ENCODE data around the gene CUX1. TPM values are rescaled to one million over a fixed set of nuclear protein-coding genes. Genes with fewer than 3 reads are reported as not detected.
"Not testable (repeated sequence)": the region's sequence is repeated elsewhere in the genome, so short reads cannot be mapped to it uniquely, and the experiment has no call there.

The CUX1 gene
- total RNA-seq, 1 experiment from 2014 or later = 49.8 TPM

- Histone ChIP-seq H3K27me3 (replicated peaks) (no peaks in the 10 kb centered on the region), H3K27ac (peak overlapping the region; percentile 85), H3K9me3 (replicated peaks) (no peaks in the 10 kb centered on the region), H3K4me1 (replicated peaks) (peaks cover 35% of the 10 kb centered on the region), H3K36me3 (peaks cover 33% of the 10 kb centered on the region), H3K4me3 (no peak overlapping the region)
- DNase-seq (ENCODE audit: low read depth in 1 of 2, low spot score in 2 of 2) = peak; percentile 82 to 89
These were observed 300.3 kb downstream of the CUX1 start for GRCh38 chr7:102117743-102118142.

GRCh38 chr7:102119213-102119651 is 301.8 kb downstream of the CUX1 start:
- H3K27me3 ChIP-seq (replicated peaks) = no peaks in the 10 kb centered on the region
- H3K4me1 ChIP-seq (replicated peaks) = peaks cover 36% of the 10 kb centered on the region
- H3K27ac ChIP-seq = no peak overlapping the region; the same call in 1 of the 2 replicates
- no peaks in the 10 kb centered on the region for H3K9me3 ChIP-seq (replicated peaks)
- H3K4me3 ChIP-seq = no peak overlapping the region
- DNase-seq (ENCODE audit: low read depth in 1 of 2, low spot score in 2 of 2) = no peak
- H3K36me3 ChIP-seq = peaks cover 30% of the 10 kb centered on the region

GRCh38 chr7:102119925-102120324 is 302.5 kb downstream of the CUX1 start:
- H3K9me3 ChIP-seq (replicated peaks) = no peaks in the 10 kb centered on the region
- no peaks in the 10 kb centered on the region for H3K27me3 ChIP-seq (replicated peaks)
- peaks cover 39% of the 10 kb centered on the region for H3K4me1 ChIP-seq (replicated peaks)
- no peak for DNase-seq (ENCODE audit: low read depth in 1 of 2, low spot score in 2 of 2)
- no peak overlapping the region for H3K4me3 ChIP-seq
- peaks cover 31% of the 10 kb centered on the region for H3K36me3 ChIP-seq
- H3K27ac ChIP-seq = no peak overlapping the region

GRCh38 chr7:102120666-102121195 is 303.3 kb downstream of the CUX1 start:
- peaks cover 23% of the 10 kb centered on the region for H3K36me3 ChIP-seq
- H3K27me3 ChIP-seq (replicated peaks) = no peaks in the 10 kb centered on the region

GRCh38 chr7:102122026-102122425 is 304.6 kb downstream of the CUX1 start:
- peak overlapping the region; percentile 67 for H3K27ac ChIP-seq
- peaks cover 42% of the 10 kb centered on the region for H3K4me1 ChIP-seq (replicated peaks)
- DNase-seq (ENCODE audit: low read depth in 1 of 2, low spot score in 2 of 2) = peak in 1 of 2 experiments; percentile 53
- H3K27me3 ChIP-seq (replicated peaks) = no peaks in the 10 kb centered on the region
- no peak overlapping the region for H3K4me3 ChIP-seq
- H3K36me3 ChIP-seq = peaks cover 15% of the 10 kb centered on the region
- H3K9me3 ChIP-seq (replicated peaks) = no peaks in the 10 kb centered on the region

More at GRCh38 chr7:102120666-102121195, 303.3 kb downstream of the CUX1 start:
- Histone ChIP-seq H3K4me3 (no peak overlapping the region), H3K9me3 (replicated peaks) (no peaks in the 10 kb centered on the region), H3K4me1 (replicated peaks) (peaks cover 45% of the 10 kb centered on the region), H3K27ac (no peak overlapping the region)
- no peak for DNase-seq (ENCODE audit: low read depth in 1 of 2, low spot score in 2 of 2)

GRCh38 chr7:102125127-102125596 is 307.7 kb downstream of the CUX1 start:
- Histone ChIP-seq H3K36me3 (peaks cover 5% of the 10 kb centered on the region; the same call in 1 of the 2 replicates), H3K27ac (peak overlapping the region; percentile 80), H3K27me3 (replicated peaks) (no peaks in the 10 kb centered on the region), H3K4me1 (replicated peaks) (peaks cover 24% of the 10 kb centered on the region), H3K9me3 (replicated peaks) (no peaks in the 10 kb centered on the region), H3K4me3 (no peak overlapping the region)
- peak; percentile 88 to 91 for DNase-seq (ENCODE audit: low read depth in 1 of 2, low spot score in 2 of 2)

GRCh38 chr7:102128303-102128702 is 310.9 kb downstream of the CUX1 start:
- no peak overlapping the region for H3K4me3 ChIP-seq
- no peak overlapping the region for H3K27ac ChIP-seq
- H3K4me1 ChIP-seq (replicated peaks) = peaks cover 9% of the 10 kb centered on the region
- no peak for DNase-seq (ENCODE audit: low read depth in 1 of 2, low spot score in 2 of 2)
- H3K27me3 ChIP-seq (replicated peaks) = no peaks in the 10 kb centered on the region
- H3K36me3 ChIP-seq = peaks cover 5% of the 10 kb centered on the region; the same call in 1 of the 2 replicates
- H3K9me3 ChIP-seq (replicated peaks) = no peaks in the 10 kb centered on the region

- Histone ChIP-seq H3K27ac (no peak overlapping the region), H3K4me3 (no peak overlapping the region), H3K9me3 (replicated peaks) (no peaks in the 10 kb centered on the region), H3K36me3 (peaks cover 2% of the 10 kb centered on the region; the same call in 1 of the 2 replicates), H3K4me1 (replicated peaks) (peaks cover 7% of the 10 kb centered on the region), H3K27me3 (replicated peaks) (no peaks in the 10 kb centered on the region)
- DNase-seq (ENCODE audit: low read depth in 1 of 2, low spot score in 2 of 2) = no peak
These were observed 312.4 kb downstream of the CUX1 start for GRCh38 chr7:102129636-102130370.

GRCh38 chr7:102132209-102132752 is 314.9 kb downstream of the CUX1 start:
- no peaks in the 10 kb centered on the region for H3K9me3 ChIP-seq (replicated peaks)
- H3K4me3 ChIP-seq = no peak overlapping the region
- DNase-seq (ENCODE audit: low read depth in 1 of 2, low spot score in 2 of 2) = no peak
- no peaks in the 10 kb centered on the region for H3K27me3 ChIP-seq (replicated peaks)
- H3K27ac ChIP-seq = no peak overlapping the region
- H3K36me3 ChIP-seq = peaks cover 5% of the 10 kb centered on the region; the same call in 1 of the 2 replicates
- H3K4me1 ChIP-seq (replicated peaks) = no peaks in the 10 kb centered on the region; the same call in 1 of the 2 replicates

GRCh38 chr7:102138676-102139075 is 321.2 kb downstream of the CUX1 start:
- Histone ChIP-seq H3K4me3 (no peak overlapping the region), H3K9me3 (replicated peaks) (no peaks in the 10 kb centered on the region), H3K27ac (no peak overlapping the region), H3K36me3 (peaks cover 5% of the 10 kb centered on the region; the same call in 1 of the 2 replicates), H3K4me1 (replicated peaks) (no peaks in the 10 kb centered on the region; the same call in 1 of the 2 replicates), H3K27me3 (replicated peaks) (no peaks in the 10 kb centered on the region)
- DNase-seq (ENCODE audit: low read depth in 1 of 2, low spot score in 2 of 2) = no peak

- no peaks in the 10 kb centered on the region for H3K9me3 ChIP-seq (replicated peaks)
- no peak overlapping the region for H3K4me3 ChIP-seq
- DNase-seq (ENCODE audit: low read depth in 1 of 2, low spot score in 2 of 2) = no peak
- H3K27me3 ChIP-seq (replicated peaks) = no peaks in the 10 kb centered on the region
- no peak overlapping the region for H3K27ac ChIP-seq
- H3K4me1 ChIP-seq (replicated peaks) = no peaks in the 10 kb centered on the region
- no peaks in the 10 kb centered on the region for H3K36me3 ChIP-seq
These were observed 323.5 kb downstream of the CUX1 start for GRCh38 chr7:102140952-102141370.

- DNase-seq (ENCODE audit: low read depth in 1 of 2, low spot score in 2 of 2); H3K9me3 ChIP-seq (replicated peaks); H3K27me3 ChIP-seq (replicated peaks); H3K4me3 ChIP-seq; H3K4me1 ChIP-seq (replicated peaks); H3K27ac ChIP-seq; H3K36me3 ChIP-seq: not testable (repeated sequence)
These were observed 325.0 kb downstream of the CUX1 start for GRCh38 chr7:102142433-102142832.

- H3K36me3 ChIP-seq = no peaks in the 10 kb centered on the region
- H3K27ac ChIP-seq = no peak overlapping the region
- H3K27me3 ChIP-seq (replicated peaks) = no peaks in the 10 kb centered on the region
- no peaks in the 10 kb centered on the region for H3K9me3 ChIP-seq (replicated peaks)
- no peak for DNase-seq (ENCODE audit: low read depth in 1 of 2, low spot score in 2 of 2)
- no peaks in the 10 kb centered on the region for H3K4me1 ChIP-seq (replicated peaks)
- H3K4me3 ChIP-seq = no peak overlapping the region
These were observed 328.7 kb downstream of the CUX1 start for GRCh38 chr7:102146122-102146521.

GRCh38 chr7:102147008-102147407 is 329.6 kb downstream of the CUX1 start:
- H3K36me3 ChIP-seq = no peaks in the 10 kb centered on the region

More at GRCh38 chr7:102147008-102147407, 329.6 kb downstream of the CUX1 start:
- H3K9me3 ChIP-seq (replicated peaks) = no peaks in the 10 kb centered on the region
- DNase-seq (ENCODE audit: low read depth in 1 of 2, low spot score in 2 of 2) = no peak
- no peaks in the 10 kb centered on the region for H3K4me1 ChIP-seq (replicated peaks)
- no peak overlapping the region for H3K27ac ChIP-seq
- H3K4me3 ChIP-seq = no peak overlapping the region
- no peaks in the 10 kb centered on the region for H3K27me3 ChIP-seq (replicated peaks)

Data from SJSA1 (cell line).